ENCODE results near the gene MYOM3. TPM values are rescaled to one million over a fixed set of nuclear protein-coding genes. Genes with fewer than 3 reads are reported as not detected.
"Not testable (repeated sequence)": the region's sequence is repeated elsewhere in the genome, so short reads cannot be mapped to it uniquely, and the experiment has no call there.

The MYOM3 gene
- total RNA-seq, 1 donor from 2014 or later = 8.1 TPM

DNA sequence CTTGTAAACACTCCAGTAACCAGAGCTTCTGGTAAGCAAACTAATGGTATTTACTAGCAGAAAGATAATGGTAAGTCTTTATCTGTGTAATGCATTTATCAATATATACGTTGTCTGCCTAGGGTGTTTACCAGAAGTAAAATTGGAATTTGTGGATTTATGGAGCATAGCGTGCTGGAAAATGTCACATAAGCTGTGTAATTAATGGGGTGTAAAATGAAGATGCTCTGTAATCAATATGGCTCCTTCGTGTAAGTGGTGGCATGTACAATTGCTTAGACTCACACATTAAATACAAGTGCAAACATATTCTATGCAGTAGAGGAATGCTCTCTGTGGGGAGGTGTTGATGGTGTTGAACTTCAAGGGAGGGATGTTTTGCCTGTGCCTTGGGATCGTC is 69.6 kb downstream of the MYOM3 start:
- DNase-seq (ENCODE audit: low read depth) = no peak
- Histone ChIP-seq H3K27me3 (ENCODE audit: control insufficient read depth, insufficient read depth, low read length) (no peaks in the 10 kb centered on the region), H3K36me3 (ENCODE audit: control insufficient read depth, insufficient read depth, low read length) (no peaks in the 10 kb centered on the region), H3K4me3 (ENCODE audit: low read depth, low read length) (no peak overlapping the region)
- TF ChIP-seq, protein P1, sequence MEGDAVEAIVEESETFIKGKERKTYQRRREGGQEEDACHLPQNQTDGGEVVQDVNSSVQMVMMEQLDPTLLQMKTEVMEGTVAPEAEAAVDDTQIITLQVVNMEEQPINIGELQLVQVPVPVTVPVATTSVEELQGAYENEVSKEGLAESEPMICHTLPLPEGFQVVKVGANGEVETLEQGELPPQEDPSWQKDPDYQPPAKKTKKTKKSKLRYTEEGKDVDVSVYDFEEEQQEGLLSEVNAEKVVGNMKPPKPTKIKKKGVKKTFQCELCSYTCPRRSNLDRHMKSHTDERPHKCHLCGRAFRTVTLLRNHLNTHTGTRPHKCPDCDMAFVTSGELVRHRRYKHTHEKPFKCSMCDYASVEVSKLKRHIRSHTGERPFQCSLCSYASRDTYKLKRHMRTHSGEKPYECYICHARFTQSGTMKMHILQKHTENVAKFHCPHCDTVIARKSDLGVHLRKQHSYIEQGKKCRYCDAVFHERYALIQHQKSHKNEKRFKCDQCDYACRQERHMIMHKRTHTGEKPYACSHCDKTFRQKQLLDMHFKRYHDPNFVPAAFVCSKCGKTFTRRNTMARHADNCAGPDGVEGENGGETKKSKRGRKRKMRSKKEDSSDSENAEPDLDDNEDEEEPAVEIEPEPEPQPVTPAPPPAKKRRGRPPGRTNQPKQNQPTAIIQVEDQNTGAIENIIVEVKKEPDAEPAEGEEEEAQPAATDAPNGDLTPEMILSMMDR (IDR thresholded peaks at IDR 0.05; ENCODE audit: insufficient read depth, low read length, poor library complexity, severe bottlenecking) = no peak

DNA sequence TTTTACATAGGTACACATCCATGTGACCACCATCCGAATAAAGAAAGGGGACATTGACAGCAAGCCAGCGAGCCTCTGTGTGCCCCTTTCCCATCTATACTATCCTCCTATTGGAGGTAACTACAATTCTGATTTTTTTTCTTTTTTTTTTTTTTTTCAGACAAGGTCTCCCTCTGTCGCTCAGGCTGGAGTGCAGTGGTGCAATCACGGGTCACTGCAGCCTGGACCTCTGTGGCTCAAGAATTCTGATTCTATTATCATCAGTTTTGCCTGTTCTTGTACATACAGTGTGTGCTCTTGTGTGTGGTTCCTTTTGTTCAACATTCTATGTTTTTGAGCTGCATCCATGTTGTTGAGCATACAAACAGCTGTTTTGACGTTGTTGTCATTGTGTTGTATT is 75.8 kb downstream of the MYOM3 start:
- no peak overlapping the region for H3K4me3 ChIP-seq (ENCODE audit: low read depth, low read length)
- no peaks in the 10 kb centered on the region for H3K27me3 ChIP-seq (ENCODE audit: control insufficient read depth, insufficient read depth, low read length)
- H3K36me3 ChIP-seq (ENCODE audit: control insufficient read depth, insufficient read depth, low read length) = no peaks in the 10 kb centered on the region
- TF ChIP-seq, protein P1 (IDR thresholded peaks at IDR 0.05; ENCODE audit: insufficient read depth, low read length, poor library complexity, severe bottlenecking) = no peak
- no peak for DNase-seq (ENCODE audit: low read depth)

DNA sequence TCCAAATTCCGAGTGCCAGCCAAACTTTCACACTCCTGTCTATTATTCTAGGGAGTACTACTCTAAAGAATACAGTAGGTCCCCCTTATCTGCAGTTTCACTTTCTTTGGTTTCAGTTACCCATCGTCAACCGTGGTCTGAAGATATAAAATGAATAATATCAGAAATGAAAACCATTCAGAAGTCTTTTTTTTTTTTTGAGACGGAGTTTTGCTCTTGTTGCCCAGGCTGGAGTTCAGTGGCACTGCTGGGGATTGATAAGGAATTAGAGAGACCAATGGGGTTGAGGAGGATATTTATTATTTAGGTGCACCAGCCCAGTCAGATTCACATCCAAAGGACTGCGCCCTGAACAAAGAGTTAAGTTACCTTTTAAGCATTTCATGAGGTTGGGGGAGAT is 79.0 kb downstream of the MYOM3 start:
- Histone ChIP-seq H3K27me3 (ENCODE audit: control insufficient read depth, insufficient read depth, low read length) (no peaks in the 10 kb centered on the region), H3K36me3 (ENCODE audit: control insufficient read depth, insufficient read depth, low read length) (no peaks in the 10 kb centered on the region), H3K4me3 (ENCODE audit: low read depth, low read length) (no peak overlapping the region)
- no peak for DNase-seq (ENCODE audit: low read depth)
- TF ChIP-seq, protein P1 (IDR thresholded peaks at IDR 0.05; ENCODE audit: insufficient read depth, low read length, poor library complexity, severe bottlenecking) = no peak

DNA sequence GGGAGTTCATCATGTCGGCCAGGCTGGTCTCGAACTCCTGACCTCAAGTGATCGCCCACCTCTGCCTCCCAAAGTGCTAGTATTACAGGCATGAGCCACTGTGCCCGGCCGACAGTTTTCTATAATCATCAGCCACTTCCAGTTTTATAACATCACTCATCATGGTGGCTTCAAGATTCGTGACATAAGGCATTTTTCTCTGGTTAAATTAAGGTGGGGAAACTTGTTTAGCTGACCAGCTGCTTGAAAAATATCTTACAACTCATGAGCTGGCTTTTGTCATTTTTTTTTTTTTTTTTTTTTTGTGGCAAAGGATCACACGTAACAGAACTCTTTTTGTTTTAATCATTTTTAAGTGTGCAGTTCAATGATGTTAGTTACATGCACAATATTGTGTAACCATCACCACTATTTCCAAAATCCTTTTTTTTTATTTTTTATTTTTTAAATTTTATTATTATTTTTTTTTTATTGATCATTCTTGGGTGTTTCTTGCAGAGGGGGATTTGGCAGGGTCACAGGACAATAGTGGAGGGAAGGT is 80.9 kb downstream of the MYOM3 start:
- not testable (repeated sequence) for H3K4me3 ChIP-seq (ENCODE audit: low read depth, low read length); H3K36me3 ChIP-seq (ENCODE audit: control insufficient read depth, insufficient read depth, low read length)

DNA sequence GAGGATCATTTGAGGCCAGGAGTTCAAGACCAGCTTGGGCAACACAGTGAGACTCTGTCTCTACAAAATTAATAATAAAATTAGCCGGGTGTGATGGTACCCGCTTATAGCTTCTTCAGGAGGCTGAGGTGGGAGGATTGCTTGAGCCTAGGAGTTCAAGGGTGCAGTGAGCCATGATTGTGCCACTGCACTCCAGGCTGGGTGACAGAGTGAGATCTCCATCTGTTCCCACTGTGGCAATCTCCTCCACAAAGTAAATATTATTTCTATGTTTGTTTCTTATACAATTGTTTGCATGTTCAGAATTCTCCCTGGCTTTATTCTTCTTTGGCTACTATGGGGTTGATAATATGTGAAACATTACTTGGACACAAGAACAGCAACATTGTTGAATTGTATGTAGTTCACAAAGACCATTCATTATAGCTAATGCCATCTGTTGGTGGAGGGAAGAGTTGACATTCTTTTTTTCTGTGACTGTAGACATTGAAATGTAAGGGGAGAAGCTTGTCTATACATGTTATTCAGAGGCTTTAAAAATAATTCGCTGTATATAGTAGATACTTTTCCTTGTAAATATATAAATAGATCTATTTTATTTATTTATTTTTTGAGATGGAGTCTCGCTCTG is 84.0 kb downstream of the MYOM3 start:
- Histone ChIP-seq H3K36me3 (ENCODE audit: control insufficient read depth, insufficient read depth, low read length) (no peaks in the 10 kb centered on the region), H3K4me3 (ENCODE audit: low read depth, low read length) (no peak overlapping the region), H3K27me3 (ENCODE audit: control insufficient read depth, insufficient read depth, low read length) (no peaks in the 10 kb centered on the region)
- TF ChIP-seq, protein P1 (IDR thresholded peaks at IDR 0.05; ENCODE audit: insufficient read depth, low read length, poor library complexity, severe bottlenecking) = peak; percentile 55
- DNase-seq (ENCODE audit: low read depth) = no peak

More for the DNA sequence above, 80.9 kb downstream of the MYOM3 start:
- not testable (repeated sequence) for DNase-seq (ENCODE audit: low read depth); H3K27me3 ChIP-seq (ENCODE audit: control insufficient read depth, insufficient read depth, low read length)

DNA sequence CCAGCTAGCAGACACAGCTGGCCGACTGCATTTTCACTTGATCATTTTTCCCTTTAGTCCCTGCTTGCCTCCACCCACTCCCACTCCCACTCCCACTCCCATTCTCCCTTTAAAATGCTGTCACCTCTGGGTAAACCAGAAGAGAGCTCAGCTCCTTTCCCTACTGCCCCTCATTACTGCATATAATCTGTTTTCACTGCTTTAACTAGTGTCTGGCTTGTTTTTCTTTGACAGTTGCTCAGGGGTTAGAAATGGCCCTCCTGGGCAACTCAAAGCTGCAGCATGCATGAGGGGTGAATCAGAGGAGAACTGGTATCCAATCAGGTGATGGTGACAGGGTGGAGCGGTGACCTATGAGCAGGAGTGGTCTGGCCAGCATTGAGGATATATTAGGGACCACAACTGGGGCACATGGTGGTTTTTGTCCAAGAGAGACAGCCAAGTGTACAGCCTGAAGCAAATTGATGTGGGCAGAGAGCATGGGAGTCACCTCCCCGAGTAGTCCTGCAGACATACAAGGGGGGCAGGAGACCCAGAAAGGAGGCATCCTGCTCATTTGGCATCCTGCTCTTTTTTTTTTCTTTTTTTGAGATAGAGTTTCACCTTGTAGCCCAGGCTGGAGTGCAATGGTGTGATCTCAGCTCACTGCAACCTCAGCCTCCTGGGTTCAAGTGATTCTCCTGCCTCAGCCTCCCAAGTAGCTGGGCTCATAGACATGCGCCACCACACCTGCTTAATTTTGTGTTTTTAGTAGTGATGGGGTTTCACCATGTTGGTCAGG is 89.2 kb downstream of the MYOM3 start:
- Histone ChIP-seq H3K4me3 (ENCODE audit: low read depth, low read length) (no peak overlapping the region), H3K36me3 (ENCODE audit: control insufficient read depth, insufficient read depth, low read length) (no peaks in the 10 kb centered on the region), H3K27me3 (ENCODE audit: control insufficient read depth, insufficient read depth, low read length) (no peaks in the 10 kb centered on the region)
- DNase-seq (ENCODE audit: low read depth) = peak; percentile 87
- TF ChIP-seq, protein P1 (IDR thresholded peaks at IDR 0.05; ENCODE audit: insufficient read depth, low read length, poor library complexity, severe bottlenecking) = no peak

Measured in kidney epithelial cell (primary cell).